IgD-negative memory B cell (primary cell): ENCODE data around the gene MIS18BP1. TPM values are rescaled to one million over a fixed set of nuclear protein-coding genes. Genes with fewer than 3 reads are reported as not detected.
"Not testable (repeated sequence)": the region's sequence is repeated elsewhere in the genome, so short reads cannot be mapped to it uniquely, and the experiment has no call there.

Experiments
- H3K27ac Mint-ChIP-seq, 3 donors: one replicate each; pipeline ENCODE4 v1.8.0; 2020 to 2022; ENCODE audit warnings: mild to moderate bottlenecking in 3 of 3, mixed read lengths in 3 of 3, moderate library complexity in 1 of 3
- H3K27me3 Mint-ChIP-seq: one replicate; pipeline ENCODE4 v1.8.0; 2021; ENCODE audit warnings: mixed read lengths
- H3K36me3 Mint-ChIP-seq: one replicate; pipeline ENCODE4 v1.8.0; 2020; ENCODE audit warnings: mild to moderate bottlenecking, mixed read lengths
- H3K4me1 Mint-ChIP-seq, 3 donors: one replicate each; pipeline ENCODE4 v1.8.0; 2020 to 2022; ENCODE audit warnings: mixed read lengths in 3 of 3, mild to moderate bottlenecking in 1 of 3
- H3K4me3 Mint-ChIP-seq, 4 donors: one replicate each; pipeline ENCODE4 v1.8.0; 2020 to 2022; ENCODE audit warnings: mild to moderate bottlenecking in 4 of 4, mixed read lengths in 4 of 4, moderate library complexity in 3 of 4
- H3K9me3 Mint-ChIP-seq, 3 donors: one replicate each; pipeline ENCODE4 v1.8.0; 2020 to 2021; ENCODE audit warnings: mixed read lengths in 3 of 3, mild to moderate bottlenecking in 1 of 3
- polyA plus RNA-seq: library from polyadenylated mRNA; unstranded; fragments of 300-500 nt; fragmentation: Illumina TruSeq; gene quantifications from one replicate; pipeline ENCODE4 v1.2.3, GENCODE V29; 2021

MIS18BP1 gene
- polyA plus RNA-seq, result 95.3 TPM

DNA sequence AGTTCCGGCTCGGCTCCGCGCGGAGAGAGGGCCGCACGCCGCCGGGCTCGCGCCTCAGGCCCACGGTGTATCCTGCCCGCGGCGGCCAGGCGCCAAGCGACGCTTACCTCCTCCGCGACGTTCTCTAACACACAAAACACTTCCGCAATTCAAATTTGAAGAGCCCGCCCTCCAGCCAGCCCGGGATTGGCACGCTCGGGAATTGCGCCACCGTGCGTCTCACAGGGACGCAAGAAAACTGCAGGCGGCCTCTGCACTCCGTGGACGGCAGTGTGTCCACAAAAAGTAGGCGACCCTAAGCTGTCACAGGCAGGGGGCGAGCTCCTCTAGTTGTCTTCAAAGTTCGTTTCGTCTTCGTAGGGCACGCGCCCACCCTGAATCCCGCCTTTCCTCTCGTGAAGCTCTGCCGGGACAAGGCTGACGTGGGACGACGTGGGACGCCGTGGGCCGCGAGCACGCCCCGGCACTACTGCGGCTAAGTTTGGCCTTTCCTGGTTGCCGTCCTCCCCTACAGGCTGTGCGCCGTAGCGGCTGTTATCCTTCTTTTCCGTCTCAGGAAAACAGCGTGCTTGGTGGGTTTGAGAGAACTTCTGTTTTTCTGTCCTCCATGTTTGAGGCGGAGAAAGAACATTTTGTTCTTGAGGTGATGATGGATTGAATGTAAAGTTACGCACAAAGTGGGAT is at the start of gene MIS18BP1:
Gene MIS18BP1 (minus strand): TSS at position 133 of the 684 bp plus-strand sequence. CDS start 5,916 bp downstream, outside the sequence.
- H3K4me3 Mint-ChIP-seq, result peak within 1 kb of the TSS; percentile 82 to 95 (median 94)
- H3K27ac Mint-ChIP-seq, result peak within 1 kb of the TSS; percentile 69 to 100 (median 91)
- H3K4me1 Mint-ChIP-seq, result peaks cover 20 to 21% (median 20%) of the 10 kb centered on the region in 3 donors
- peaks cover 0 to 18% (median 12%) of the 10 kb centered on the region in 3 donors for H3K9me3 Mint-ChIP-seq
- H3K27me3 Mint-ChIP-seq, result no peaks in the 10 kb centered on the region
- peaks cover 3% of the 10 kb centered on the region for H3K36me3 Mint-ChIP-seq

GRCh38 chr14:45298423-45299117 is 45.6 kb upstream of the MIS18BP1 start:
- no peak overlapping the region for H3K27ac Mint-ChIP-seq
- no peaks in the 10 kb centered on the region for H3K27me3 Mint-ChIP-seq
- H3K36me3 Mint-ChIP-seq, result no peaks in the 10 kb centered on the region
- no peak overlapping the region for H3K4me3 Mint-ChIP-seq
- H3K4me1 Mint-ChIP-seq, result peaks cover 0 to 1% (median 0%) of the 10 kb centered on the region in 3 donors
- peaks cover 2 to 9% (median 4%) of the 10 kb centered on the region in 3 donors for H3K9me3 Mint-ChIP-seq

DNA sequence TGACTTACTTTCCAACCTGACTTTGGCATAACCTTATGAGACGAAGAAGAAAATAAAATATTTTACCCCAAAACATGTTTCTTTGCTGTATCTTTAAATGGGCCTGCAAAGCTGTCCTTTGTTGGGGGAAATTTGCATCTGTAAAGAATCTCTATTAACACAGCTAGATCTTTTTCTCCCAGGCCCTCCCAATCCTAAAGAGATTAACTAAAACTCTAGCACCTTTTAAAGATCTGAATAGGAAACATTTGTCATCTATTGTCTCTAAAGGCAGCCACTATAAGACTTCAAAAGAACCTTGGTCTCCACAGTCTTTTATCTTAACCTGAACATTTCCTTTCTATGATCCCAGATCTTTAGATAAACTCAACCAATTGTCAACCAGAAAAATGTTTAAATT is 41.8 kb upstream of the MIS18BP1 start:
- H3K36me3 Mint-ChIP-seq, H3K27me3 Mint-ChIP-seq, H3K27ac Mint-ChIP-seq, H3K9me3 Mint-ChIP-seq, H3K4me3 Mint-ChIP-seq, H3K4me1 Mint-ChIP-seq: not testable (repeated sequence)

DNA sequence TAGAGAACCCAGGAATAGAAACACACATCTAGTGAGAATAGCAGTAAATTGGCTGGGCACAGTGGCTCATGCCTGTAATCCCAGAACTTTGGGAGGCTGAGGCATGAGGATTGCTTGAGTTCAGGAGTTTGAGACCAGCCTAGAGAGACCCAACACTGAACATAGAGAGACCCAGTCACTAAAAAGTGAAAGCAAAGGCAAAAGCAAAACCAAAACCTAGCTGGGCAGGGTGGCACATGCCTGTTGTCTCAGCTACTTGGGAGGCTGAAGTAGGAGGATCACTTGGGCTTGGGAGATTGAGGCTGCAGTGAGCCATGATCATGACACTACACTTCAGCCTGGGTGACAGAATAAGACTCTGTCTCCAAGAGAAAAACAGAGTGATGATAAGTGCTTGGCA is 37.5 kb upstream of the MIS18BP1 start:
- Mint-ChIP-seq H3K36me3 (peaks cover 4% of the 10 kb centered on the region), H3K4me1 (no peaks in the 10 kb centered on the region), H3K4me3 (no peak overlapping the region), H3K27ac (no peak overlapping the region), H3K9me3 (peaks cover 0 to 2% (median 0%) of the 10 kb centered on the region in 3 donors), H3K27me3 (peaks cover 1% of the 10 kb centered on the region)

DNA sequence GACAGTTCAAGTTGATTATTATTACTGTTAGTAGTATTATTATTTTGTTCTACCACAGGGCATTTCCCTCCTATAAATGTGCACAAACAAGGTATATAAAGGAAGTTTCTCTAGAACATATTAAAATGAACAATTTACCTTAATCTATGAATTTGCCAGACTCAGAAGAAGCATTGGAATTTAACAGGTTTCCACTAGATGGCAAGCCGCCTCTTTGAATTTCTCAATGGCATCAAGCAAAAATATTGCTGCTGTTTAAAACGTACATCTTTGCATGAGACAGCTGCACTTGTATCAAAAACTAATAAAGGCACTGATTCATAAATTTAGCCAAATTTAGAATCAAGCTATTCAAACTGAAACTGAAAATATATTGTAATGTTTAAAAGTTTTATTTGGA is 34.6 kb upstream of the MIS18BP1 start:
- Mint-ChIP-seq H3K4me1 (no peaks in the 10 kb centered on the region), H3K4me3 (no peak overlapping the region), H3K27me3 (peaks cover 1% of the 10 kb centered on the region), H3K36me3 (peaks cover 4% of the 10 kb centered on the region), H3K9me3 (peaks cover 0 to 2% (median 0%) of the 10 kb centered on the region in 3 donors), H3K27ac (no peak overlapping the region)

- Mint-ChIP-seq H3K27me3 (peaks cover 3% of the 10 kb centered on the region), H3K4me3 (no peak overlapping the region), H3K9me3 (peaks cover 0 to 19% (median 7%) of the 10 kb centered on the region in 3 donors), H3K27ac (no peak overlapping the region), H3K4me1 (no peaks in the 10 kb centered on the region), H3K36me3 (no peaks in the 10 kb centered on the region)
These were observed 31.8 kb upstream of the MIS18BP1 start for GRCh38 chr14:45284802-45285201.

GRCh38 chr14:45281731-45282400 is 28.9 kb upstream of the MIS18BP1 start:
- Mint-ChIP-seq H3K9me3 (peaks cover 0 to 19% (median 7%) of the 10 kb centered on the region in 3 donors), H3K4me3 (peak overlapping the region in 1 of 4 donors; percentile 52)
- H3K4me1 Mint-ChIP-seq, H3K27me3 Mint-ChIP-seq, H3K36me3 Mint-ChIP-seq, H3K27ac Mint-ChIP-seq: not testable (repeated sequence)

DNA sequence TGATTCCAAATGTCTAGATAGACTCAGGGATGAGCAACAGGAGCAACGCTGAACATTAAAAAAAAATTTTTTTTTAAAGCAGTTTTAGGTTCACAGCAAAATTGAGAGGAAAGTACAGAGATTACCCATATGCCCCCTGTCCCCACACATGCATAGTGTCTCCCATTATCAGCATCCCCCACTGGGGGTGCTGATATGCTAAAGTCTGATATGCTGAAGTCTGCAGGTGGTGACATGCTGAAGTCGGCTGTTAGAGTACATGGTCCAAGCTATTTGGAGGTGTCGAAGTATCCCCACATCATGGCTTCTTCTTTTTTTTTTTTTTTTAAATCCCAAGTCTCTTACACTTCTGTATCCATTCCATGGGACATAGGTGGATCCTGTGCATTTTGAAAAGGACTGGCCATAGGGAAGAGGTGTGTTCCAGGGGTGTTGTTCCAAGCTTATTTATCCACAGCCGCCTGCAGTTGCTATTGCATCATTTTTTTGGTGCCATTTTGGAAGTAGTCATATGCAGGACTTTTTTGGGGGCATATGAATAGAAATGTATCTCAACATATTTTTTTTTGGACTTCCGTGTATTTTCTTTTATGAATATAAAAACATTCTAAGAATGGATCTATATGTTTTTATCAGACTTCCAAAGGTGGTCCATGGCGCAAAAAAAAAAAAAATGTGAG is 19.0 kb upstream of the MIS18BP1 start:
- H3K4me1 Mint-ChIP-seq, result no peaks in the 10 kb centered on the region
- H3K36me3 Mint-ChIP-seq, result no peaks in the 10 kb centered on the region
- H3K9me3 Mint-ChIP-seq, result no peaks in the 10 kb centered on the region
- H3K27me3 Mint-ChIP-seq, result peaks cover 2% of the 10 kb centered on the region
- no peak overlapping the region for H3K27ac Mint-ChIP-seq
- H3K4me3 Mint-ChIP-seq, result no peak overlapping the region

- Mint-ChIP-seq H3K4me1 (no peaks in the 10 kb centered on the region), H3K4me3 (no peak overlapping the region), H3K9me3 (no peaks in the 10 kb centered on the region), H3K27me3 (peaks cover under 1% of the 10 kb centered on the region), H3K36me3 (peaks cover 2% of the 10 kb centered on the region), H3K27ac (no peak overlapping the region)
These were observed 17.0 kb upstream of the MIS18BP1 start for GRCh38 chr14:45270031-45270430.

DNA sequence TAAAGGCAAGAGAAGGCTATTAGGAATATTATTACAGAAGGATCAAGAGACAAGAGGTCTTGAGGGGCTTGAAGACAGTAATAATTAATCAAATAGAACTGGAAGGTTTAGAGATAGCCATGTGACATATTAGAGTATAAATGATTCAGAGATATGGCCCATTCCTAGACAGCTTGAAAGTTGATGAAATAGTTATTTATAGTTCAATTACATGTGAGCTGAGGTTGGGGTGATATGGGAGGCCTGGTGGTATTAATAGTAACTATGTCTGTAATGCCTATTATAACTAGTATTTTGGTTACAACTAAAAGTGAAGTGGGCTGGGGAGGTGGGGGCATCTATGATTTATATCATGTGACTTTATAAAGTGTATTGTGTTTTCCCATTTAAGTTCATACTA is 14.1 kb upstream of the MIS18BP1 start:
- H3K27me3 Mint-ChIP-seq, result peaks cover 3% of the 10 kb centered on the region
- H3K36me3 Mint-ChIP-seq, result peaks cover 4% of the 10 kb centered on the region
- H3K4me3 Mint-ChIP-seq, result no peak overlapping the region
- no peak overlapping the region for H3K27ac Mint-ChIP-seq
- H3K9me3 Mint-ChIP-seq, result no peaks in the 10 kb centered on the region
- H3K4me1 Mint-ChIP-seq, result no peaks in the 10 kb centered on the region

DNA sequence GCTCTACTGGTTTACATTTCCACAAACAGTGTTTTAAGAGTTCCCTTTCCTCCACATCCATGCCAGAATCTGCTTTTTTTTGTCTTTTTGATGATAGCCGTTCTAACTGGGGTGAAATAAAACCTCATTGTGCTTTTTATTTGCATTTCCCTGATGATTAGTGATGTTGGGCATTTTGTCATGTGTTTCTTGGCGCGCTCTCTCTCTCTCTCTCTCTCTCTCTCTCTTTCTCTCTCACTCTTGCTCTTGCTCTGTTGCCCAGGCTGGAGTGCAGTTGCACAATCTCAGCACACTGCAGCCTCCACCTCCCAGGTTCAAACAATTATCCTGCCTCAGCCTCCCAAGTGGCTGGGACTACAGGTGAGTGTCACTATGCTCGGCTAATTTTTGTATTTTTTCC is 9.6 kb upstream of the MIS18BP1 start:
- Mint-ChIP-seq H3K36me3 (peaks cover 6% of the 10 kb centered on the region), H3K4me3 (no peak overlapping the region), H3K27me3 (peaks cover 3% of the 10 kb centered on the region), H3K4me1 (no peaks in the 10 kb centered on the region), H3K27ac (no peak overlapping the region), H3K9me3 (peaks cover 2 to 24% (median 16%) of the 10 kb centered on the region in 3 donors)

GRCh38 chr14:45261209-45261608 is 8.2 kb upstream of the MIS18BP1 start:
- Mint-ChIP-seq H3K9me3 (peaks cover 2 to 36% (median 22%) of the 10 kb centered on the region in 3 donors), H3K36me3 (peaks cover 8% of the 10 kb centered on the region), H3K27me3 (peaks cover 3% of the 10 kb centered on the region), H3K4me1 (no peaks in the 10 kb centered on the region), H3K4me3 (no peak overlapping the region), H3K27ac (no peak overlapping the region)

DNA sequence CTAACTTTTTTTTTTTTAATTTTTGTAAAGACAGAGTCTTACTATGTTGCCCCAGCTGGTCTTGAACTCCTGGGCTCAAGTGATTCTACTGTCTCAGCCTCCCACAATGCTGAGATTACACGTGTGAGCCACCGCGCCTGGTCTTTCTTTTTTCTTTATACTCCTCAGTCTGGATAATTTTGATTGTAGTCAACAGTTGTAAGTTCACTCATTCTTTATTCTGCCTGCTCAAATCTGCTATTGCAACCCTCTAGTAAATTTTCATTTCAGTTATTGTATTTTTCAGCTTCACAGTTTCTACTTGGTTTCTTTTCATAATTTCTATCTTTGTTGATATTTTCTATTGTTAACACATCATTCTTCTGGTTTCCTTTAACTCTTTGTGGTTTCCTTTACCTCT is 5.8 kb upstream of the MIS18BP1 start:
- no peak overlapping the region for H3K4me3 Mint-ChIP-seq
- peaks cover 2 to 36% (median 22%) of the 10 kb centered on the region in 3 donors for H3K9me3 Mint-ChIP-seq
- peaks cover 5% of the 10 kb centered on the region for H3K36me3 Mint-ChIP-seq
- no peak overlapping the region for H3K27ac Mint-ChIP-seq
- H3K4me1 Mint-ChIP-seq, result no peaks in the 10 kb centered on the region
- peaks cover 3% of the 10 kb centered on the region for H3K27me3 Mint-ChIP-seq

GRCh38 chr14:45258073-45258472 is 5.1 kb upstream of the MIS18BP1 start:
- H3K9me3 Mint-ChIP-seq, result peaks cover 2 to 36% (median 22%) of the 10 kb centered on the region in 3 donors
- peaks cover 5% of the 10 kb centered on the region for H3K36me3 Mint-ChIP-seq
- peaks cover 0 to 4% (median 3%) of the 10 kb centered on the region in 3 donors for H3K4me1 Mint-ChIP-seq
- H3K27me3 Mint-ChIP-seq, result no peaks in the 10 kb centered on the region
- peak overlapping the region in 1 of 4 donors; percentile 62 for H3K4me3 Mint-ChIP-seq
- H3K27ac Mint-ChIP-seq, result no peak overlapping the region

GRCh38 chr14:45254771-45255170 is 1.8 kb upstream of the MIS18BP1 start:
- Mint-ChIP-seq H3K36me3 (peaks cover 3% of the 10 kb centered on the region), H3K9me3 (peaks cover 2 to 32% (median 18%) of the 10 kb centered on the region in 3 donors), H3K27ac (peak overlapping the region in 1 of 3 donors; percentile 75), H3K4me3 (peak overlapping the region in 3 of 4 donors; percentile 3 to 94 (median 82)), H3K27me3 (no peaks in the 10 kb centered on the region), H3K4me1 (peaks cover 15 to 20% (median 19%) of the 10 kb centered on the region in 3 donors)
